GM18505 (cell line): ENCODE results near the gene EXOSC3.
"Not testable (repeated sequence)": the region's sequence is repeated elsewhere in the genome, so short reads cannot be mapped to it uniquely, and the experiment has no call there.

Experiments
- ATAC-seq: cut with Tn5 transposase; IDR thresholded peaks from one replicate; pipeline ENCODE4 v1.9.1; 2021; ENCODE audit not compliant: unreplicated experiment
- POLR2A ChIP-seq: IDR thresholded peaks from 4 replicates; pipeline ENCODE4 v1.6.1; 2011; ENCODE audit warnings: borderline replicate concordance; ENCODE audit not compliant: insufficient read depth, insufficient read length; ENCODE audit errors: extremely low read depth

Gene EXOSC3

DNA sequence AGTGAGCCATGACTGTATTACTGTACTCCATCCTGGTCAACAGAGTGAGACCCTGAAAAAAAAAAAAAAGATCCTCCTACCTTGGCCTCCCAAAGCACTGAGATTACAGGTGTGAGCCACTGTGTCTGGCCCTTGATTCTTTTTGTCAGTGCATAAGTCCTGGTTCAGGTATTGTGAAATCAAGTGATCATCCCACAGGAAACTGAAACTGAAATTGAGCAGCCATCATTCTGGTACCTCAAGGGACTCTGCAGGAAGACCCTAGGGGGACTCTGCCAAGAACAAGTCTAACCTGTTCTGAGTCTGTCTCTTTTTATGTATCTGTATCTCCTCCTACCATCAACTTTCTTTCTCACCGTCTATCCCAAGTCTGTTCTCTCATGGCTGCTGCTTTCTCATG lies 13.8 kb upstream of the EXOSC3 start:
- no peak for ATAC-seq
- no peak for TF ChIP-seq POLR2A

DNA sequence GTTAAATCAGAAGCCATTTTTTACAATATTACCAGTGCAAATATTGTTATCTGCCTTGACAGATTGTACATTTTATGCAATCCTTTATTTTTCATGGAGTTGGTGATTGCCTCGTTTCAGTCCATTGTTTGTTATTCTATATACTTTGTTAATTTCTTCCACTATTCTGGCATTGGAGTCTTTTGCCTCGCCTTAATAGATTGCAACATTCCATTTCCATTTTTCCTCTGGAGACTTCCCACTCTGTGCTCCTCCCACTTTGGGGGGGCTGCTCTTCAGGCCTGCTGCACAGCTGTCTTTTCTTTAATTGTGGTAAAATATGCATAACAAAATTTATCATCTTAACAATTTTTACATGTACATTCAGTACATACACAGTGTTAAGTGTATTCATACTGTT lies 11.4 kb upstream of the EXOSC3 start:
- no peak for ATAC-seq
- TF ChIP-seq POLR2A = no peak

DNA sequence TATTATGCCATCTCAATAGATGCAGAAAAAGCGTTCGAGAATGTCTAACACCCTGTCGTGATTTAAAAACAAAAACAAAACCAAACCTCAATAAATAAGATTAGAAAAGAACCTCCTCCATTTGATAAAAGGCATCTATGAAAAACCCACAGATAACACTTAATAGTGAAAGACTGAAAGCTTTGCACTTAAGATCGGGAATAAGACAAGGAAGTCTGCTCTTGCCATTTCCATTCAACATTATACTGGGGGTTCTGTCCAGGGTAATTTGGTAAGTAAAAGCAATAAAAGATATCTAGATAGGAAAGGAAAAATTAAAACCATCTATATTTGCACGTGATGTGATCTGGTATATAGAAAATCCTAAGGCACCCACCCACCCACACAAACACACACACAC lies 7.3 kb upstream of the EXOSC3 start:
- no peak for ATAC-seq

DNA sequence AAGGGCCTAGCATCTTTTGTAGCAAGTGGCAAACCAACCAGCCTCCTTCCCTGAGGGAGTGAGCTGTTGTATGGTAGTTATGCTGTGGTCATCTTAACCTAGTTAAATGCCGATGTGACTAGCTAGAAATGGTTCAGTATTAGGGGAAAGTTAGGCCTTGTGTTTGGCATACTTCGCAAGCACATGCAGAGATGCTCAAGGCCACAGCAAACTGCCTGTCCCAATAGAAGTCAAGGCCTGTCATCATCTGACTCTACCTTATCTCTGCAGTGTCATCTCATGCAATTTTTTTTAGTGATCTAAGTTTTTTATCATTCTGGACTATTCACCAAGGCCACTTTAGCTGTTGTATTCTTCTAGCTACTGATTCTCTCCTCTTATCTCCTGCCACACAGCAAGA lies 5.2 kb upstream of the EXOSC3 start:
- no peak for ATAC-seq
- no peak for TF ChIP-seq POLR2A

More for the DNA sequence above, 7.3 kb upstream of the EXOSC3 start:
- no peak for TF ChIP-seq POLR2A

DNA sequence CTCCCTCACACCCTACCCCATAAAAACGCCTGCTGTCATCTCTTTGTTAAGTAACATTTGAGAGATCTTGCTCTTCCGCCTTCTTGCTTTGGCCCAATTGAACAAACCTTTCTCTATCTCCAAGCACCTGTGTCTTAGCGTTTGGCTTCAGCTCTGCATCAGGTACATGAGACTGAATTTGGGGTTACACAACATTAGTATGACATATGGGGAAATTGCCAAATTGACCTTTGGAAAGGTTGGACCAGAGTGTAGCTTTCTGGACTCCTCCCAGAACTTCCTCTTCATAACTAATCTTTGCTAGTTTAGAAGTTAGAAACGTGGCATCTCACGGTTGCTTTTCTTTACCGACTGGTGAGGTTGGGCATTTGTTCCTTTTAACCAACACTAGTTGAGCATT lies 3.5 kb upstream of the EXOSC3 start:
- no peak for TF ChIP-seq POLR2A
- no peak for ATAC-seq

DNA sequence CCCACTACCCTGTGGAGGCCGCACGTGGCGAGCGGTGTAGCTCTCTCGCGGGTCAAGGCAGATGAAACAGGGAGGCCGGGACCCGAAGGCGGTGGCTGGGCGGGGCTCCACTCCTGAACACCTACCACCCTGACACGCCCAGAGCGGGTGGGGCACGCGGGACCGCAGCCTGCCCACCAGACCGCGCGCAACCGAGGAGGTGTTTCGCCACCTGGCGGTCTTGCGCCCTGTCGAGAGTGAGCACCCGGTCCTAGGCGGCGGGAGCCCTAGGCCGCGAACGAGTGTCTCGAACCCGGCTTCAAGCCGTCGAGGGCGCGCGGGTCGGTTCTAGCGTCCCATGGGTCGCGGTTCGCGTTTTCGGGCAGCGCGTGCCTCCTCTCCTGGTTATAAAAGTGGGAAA lies 2.2 kb upstream of the EXOSC3 start:
- no peak for ATAC-seq

DNA sequence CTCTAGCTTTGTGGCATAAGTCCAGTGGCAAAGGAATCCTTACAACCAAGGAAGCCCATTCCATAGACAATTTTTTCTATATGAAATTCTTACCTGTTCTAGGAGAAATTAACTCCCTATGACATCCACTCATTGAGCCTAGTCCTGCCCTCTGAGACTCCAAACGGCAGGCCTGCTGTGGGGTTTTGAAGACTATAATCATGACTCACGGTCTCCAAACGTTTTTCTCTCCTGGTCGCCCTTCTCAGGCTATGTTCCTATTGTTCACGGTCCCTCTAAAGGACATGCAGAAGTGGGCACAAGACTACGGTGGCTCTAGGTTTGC lies 611 bp downstream of the EXOSC3 start:
- no peak for ATAC-seq
- TF ChIP-seq POLR2A = no peak

More for the DNA sequence above, 2.2 kb upstream of the EXOSC3 start:
- TF ChIP-seq POLR2A = no peak

DNA sequence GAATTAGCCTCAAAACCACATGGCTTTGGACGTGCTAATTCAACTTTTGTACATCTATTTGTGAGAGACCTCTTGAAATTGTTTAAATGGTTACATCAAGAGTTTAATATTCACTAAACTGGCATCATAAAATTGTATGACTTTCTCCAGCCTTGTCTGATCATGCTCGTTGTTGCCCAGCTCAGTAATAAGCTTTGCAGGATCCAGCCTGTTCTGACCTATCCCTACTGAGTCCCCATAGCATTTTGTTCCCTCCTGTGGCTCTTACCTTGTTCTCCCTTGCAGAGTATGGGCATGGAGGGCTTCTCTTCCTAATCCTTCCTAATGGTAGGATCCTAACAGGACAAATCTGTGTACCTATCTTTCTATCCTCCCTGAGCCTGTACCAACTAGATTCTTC lies 6.3 kb downstream of the EXOSC3 start:
- no peak for TF ChIP-seq POLR2A
- no peak for ATAC-seq

DNA sequence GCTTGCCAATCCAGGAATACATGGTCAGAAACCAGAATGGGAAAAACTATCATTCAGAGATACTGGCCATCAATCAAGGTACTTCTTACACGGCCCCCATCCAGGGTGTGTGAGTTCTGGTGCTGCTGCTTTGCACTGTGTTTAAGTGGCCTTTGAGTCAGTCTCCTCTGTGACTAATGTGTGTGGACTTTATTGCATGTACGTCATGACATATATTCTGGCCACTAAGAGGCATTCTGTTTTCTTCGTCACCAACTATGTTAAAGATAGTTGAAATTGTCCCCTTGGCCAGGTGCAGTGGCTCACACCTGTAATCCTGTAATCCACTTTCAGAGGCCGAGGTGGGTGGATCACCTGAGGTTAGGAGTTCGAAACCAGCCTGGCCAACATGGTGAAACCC lies 8.5 kb downstream of the EXOSC3 start:
- no peak for ATAC-seq
- no peak for TF ChIP-seq POLR2A

DNA sequence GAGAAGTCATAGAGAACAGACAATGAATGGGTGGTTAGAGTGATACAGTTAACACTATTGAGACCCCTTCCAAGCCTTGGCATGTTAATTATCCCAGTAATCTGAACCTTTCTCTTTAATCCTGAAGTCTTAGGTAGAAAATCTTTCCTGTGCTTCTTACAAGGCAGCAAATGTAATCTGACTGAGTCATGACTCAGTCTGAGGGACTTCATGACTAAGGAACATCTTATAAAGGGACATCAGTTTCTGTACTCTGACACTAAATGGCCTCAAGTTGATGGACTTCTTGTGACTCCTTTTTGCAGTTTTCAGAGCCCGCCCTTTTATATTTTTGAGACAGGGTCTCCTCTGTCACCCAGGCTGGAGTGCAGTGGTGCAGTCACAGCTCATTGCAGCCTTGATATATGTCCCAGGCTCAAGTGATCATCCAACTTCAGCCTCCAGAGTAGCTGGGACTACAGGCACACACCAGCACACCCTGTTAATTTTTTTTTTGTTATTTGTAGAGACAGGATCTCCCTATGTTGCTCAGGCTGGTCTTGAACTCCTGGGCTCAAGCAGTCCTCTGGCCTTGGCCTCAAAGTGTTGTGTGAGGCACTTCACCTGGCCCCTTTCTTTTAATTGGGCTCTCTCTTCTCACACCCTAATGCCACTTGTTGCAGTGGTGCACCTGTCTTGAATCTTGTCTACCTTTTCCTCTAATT lies 9.5 kb downstream of the EXOSC3 start:
- ATAC-seq = no peak
- no peak for TF ChIP-seq POLR2A

DNA sequence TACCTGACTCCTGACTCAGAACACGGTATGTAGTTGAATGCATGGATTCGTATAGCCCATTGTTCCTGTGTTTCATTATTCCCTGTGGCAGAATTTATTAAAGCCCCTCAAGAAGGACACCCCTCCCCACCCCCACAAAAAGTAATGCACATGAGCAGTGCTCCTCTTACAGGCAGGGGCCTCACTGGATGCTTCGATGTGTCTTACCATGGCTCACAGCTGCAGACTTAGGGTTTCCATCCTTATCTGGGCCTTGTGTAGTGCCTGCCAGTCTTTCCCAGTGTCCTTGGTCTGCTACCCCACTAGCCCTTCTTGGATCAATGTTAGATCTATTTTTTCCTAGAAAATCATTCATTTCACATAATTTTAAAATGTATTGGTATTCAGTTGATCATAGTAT lies 14.9 kb downstream of the EXOSC3 start:
- no peak for ATAC-seq

DNA sequence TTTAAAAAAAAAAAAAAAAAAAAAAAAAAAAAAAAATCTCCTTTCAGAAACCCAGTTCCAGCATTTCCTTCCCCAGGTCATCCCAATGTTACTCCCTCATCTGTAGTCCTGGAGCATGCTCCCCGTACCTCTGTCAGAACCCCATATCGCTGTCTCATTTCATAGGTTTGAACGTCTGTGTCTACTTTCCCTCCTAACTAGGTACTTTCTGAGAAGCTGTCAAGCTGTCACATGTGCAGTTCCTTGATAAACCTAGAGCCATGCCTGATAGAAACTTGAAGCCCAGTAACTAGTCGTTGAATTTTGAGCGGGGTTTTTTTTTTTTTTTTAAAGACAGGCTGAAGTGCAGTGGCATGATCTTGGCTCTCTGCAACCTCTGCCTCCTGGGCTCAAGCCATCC lies 15.6 kb downstream of the EXOSC3 start:
- no peak for TF ChIP-seq POLR2A
- no peak for ATAC-seq

More for the DNA sequence above, 14.9 kb downstream of the EXOSC3 start:
- TF ChIP-seq POLR2A = no peak

DNA sequence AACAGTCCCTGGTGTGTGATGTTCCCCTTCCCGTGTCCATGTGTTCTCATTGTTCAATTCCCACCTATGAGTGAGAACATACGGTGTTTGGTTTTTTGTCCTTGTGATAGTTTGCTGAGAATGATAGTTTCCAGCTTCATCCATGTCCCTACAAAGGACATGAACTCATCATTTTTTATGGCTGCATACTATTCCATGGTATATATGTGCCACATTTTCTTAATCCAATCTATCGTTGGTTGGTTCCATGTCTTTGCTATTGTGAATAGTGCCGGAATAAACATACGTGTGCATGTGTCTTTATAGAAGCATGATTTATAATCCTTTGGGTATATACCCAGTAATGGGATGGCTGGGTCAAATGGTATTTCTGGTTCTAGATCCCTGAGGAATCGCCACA lies 19.6 kb downstream of the EXOSC3 start:
- not testable (repeated sequence) for ATAC-seq

DNA sequence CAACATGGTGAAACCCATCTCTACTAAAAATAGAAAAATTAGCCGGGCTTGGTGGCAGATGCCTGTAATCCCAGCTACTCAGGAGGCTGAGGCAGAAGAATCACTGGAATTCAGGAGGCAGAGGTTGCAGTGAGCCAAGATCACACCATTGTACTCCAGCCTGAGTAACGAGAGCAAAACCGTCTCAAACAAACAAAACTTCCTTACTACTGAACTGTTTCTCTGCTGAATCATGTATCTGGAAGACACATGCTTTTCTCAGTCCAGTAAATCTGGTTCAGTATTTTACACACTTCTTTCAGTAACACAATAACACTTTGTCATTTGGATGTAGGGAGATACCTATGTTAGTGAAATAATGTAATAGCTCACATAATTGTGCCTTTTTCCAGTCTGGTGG lies 23.4 kb downstream of the EXOSC3 start:
- TF ChIP-seq POLR2A = no peak
- ATAC-seq = no peak
